Measurements from ENCODE around the gene ISM1.

Gene ISM1

DNA sequence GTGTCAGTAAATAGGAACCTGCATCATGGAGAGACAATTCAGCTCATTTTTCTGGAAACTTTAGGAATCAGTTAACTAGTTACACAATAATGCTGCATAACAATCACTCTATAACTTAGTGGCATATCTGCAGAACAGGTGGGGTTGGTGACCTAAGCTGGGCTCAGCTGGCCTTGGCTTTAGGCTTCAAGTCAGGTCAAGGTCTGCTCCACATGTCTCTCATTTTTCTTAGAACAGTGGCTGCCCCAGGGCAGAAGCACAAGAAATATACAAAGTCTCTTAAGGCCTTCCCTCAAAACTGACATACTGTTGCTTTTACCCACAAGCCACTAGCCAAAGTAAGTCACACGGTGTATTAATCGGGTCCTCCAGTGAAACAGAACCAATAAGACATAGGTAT is 14.1 kb upstream of the ISM1 start:
- in situ Hi-C loops (cut with MboI; ENCODE audit: low sequenced_read_pairs, unreplicated experiment), result no loop called here
- no peak for DNase-seq (ENCODE audit: low spot score)
- TF ChIP-seq, protein P1, sequence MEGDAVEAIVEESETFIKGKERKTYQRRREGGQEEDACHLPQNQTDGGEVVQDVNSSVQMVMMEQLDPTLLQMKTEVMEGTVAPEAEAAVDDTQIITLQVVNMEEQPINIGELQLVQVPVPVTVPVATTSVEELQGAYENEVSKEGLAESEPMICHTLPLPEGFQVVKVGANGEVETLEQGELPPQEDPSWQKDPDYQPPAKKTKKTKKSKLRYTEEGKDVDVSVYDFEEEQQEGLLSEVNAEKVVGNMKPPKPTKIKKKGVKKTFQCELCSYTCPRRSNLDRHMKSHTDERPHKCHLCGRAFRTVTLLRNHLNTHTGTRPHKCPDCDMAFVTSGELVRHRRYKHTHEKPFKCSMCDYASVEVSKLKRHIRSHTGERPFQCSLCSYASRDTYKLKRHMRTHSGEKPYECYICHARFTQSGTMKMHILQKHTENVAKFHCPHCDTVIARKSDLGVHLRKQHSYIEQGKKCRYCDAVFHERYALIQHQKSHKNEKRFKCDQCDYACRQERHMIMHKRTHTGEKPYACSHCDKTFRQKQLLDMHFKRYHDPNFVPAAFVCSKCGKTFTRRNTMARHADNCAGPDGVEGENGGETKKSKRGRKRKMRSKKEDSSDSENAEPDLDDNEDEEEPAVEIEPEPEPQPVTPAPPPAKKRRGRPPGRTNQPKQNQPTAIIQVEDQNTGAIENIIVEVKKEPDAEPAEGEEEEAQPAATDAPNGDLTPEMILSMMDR (IDR thresholded peaks at IDR 0.05; ENCODE audit: borderline replicate concordance, control extremely low read depth, extremely low read depth, insufficient read depth, missing control alignments), result no peak

DNA sequence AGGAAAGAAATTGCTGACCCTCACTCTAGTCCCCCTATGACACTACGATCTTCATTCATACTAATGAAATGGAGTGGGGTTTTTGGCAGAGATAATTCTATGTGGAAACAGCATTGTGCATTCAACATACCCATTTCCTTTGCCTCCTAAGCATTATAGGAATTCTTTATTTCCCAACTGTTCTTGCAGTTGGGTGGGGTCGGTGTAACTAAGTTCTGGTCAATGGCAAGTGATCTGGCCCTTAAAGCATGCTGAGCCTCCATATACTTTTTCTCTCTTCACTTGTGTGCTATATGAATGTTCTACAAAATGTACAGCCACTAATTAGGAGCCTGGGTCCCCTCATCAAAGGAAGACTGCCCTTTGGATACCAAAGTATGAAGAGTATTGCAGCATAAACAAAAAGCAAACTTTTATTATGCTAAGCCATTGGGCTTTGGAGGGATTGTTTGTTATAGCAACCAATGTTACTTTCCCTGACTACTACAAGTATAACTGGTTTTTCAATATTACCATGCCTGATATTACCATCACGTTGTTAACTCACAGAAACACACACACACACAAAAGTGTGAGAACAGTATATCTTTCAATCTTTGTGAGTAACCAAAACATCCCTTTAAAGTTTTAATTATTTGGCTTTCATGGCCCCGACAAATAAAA is 9.0 kb upstream of the ISM1 start:
- TF ChIP-seq, protein P1 (IDR thresholded peaks at IDR 0.05; ENCODE audit: borderline replicate concordance, control extremely low read depth, extremely low read depth, insufficient read depth, missing control alignments), result no peak
- in situ Hi-C loops (cut with MboI; ENCODE audit: low sequenced_read_pairs, unreplicated experiment), result no loop called here
- no peak for DNase-seq (ENCODE audit: low spot score)

DNA sequence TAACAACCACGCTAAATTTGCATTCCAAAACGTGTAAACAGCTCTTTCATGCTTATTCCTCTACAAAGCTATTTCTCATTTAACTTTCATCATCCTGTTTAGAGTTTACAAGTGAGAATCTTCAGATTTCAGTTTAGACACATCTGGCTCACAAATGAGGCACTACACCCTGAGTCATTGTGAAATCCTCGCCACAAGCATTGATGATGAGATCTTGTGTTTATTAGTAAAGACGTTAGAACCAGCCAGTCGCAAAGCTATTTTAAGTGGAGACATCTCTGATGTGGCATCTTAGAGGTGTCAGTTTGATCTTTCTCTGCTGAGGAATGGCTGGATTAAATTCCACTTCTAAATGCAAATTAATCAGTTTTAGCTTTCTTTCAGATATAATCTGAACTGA is 8.3 kb upstream of the ISM1 start:
- in situ Hi-C loops (cut with MboI; ENCODE audit: low sequenced_read_pairs, unreplicated experiment), result no loop called here
- TF ChIP-seq, protein P1 (IDR thresholded peaks at IDR 0.05; ENCODE audit: borderline replicate concordance, control extremely low read depth, extremely low read depth, insufficient read depth, missing control alignments), result no peak

DNA sequence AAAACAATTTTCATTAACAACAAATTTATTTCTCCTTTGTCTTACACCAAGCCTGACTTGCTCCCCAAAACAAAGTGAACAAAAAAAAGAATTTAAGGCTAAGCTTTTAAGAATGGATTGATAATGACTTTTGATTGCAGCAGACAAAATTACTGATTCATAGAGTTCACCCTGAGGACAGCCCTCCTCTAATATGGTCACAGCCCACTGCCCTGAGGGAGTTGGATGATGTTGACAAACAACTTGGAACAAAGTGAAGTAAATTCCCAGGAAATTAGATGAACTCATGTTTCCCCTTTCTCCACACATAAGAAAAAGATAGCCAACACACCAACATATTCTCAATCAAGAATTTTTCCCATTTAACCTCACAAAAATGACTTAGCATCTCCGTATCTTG is 7.7 kb upstream of the ISM1 start:
- DNase-seq (ENCODE audit: low spot score), result no peak
- TF ChIP-seq, protein P1 (IDR thresholded peaks at IDR 0.05; ENCODE audit: borderline replicate concordance, control extremely low read depth, extremely low read depth, insufficient read depth, missing control alignments), result no peak
- in situ Hi-C loops (cut with MboI; ENCODE audit: low sequenced_read_pairs, unreplicated experiment), result no loop called here

More for the DNA sequence above, 8.3 kb upstream of the ISM1 start:
- DNase-seq (ENCODE audit: low spot score), result no peak

DNA sequence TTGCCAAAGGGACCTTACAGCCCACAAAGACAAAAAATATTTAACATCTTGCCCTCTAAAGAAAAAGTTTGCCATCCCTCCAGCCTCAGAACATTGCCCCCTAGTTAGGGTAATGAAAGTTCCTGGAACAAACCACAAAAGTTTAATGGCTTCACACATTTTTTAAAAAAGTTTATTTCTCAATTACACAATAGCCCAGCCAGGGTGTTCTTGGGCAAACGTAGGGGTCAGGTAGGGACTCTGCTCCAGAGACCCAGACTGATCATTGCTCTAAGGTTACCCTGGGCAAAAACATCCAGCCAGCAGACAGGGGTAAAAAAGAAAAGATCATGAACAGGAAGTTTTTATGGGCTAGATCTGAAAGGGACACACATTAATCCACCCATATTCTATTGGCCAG is 4.5 kb upstream of the ISM1 start:
- TF ChIP-seq, protein P1 (IDR thresholded peaks at IDR 0.05; ENCODE audit: borderline replicate concordance, control extremely low read depth, extremely low read depth, insufficient read depth, missing control alignments), result no peak
- in situ Hi-C loops (cut with MboI; ENCODE audit: low sequenced_read_pairs, unreplicated experiment), result no loop called here
- no peak for DNase-seq (ENCODE audit: low spot score)

DNA sequence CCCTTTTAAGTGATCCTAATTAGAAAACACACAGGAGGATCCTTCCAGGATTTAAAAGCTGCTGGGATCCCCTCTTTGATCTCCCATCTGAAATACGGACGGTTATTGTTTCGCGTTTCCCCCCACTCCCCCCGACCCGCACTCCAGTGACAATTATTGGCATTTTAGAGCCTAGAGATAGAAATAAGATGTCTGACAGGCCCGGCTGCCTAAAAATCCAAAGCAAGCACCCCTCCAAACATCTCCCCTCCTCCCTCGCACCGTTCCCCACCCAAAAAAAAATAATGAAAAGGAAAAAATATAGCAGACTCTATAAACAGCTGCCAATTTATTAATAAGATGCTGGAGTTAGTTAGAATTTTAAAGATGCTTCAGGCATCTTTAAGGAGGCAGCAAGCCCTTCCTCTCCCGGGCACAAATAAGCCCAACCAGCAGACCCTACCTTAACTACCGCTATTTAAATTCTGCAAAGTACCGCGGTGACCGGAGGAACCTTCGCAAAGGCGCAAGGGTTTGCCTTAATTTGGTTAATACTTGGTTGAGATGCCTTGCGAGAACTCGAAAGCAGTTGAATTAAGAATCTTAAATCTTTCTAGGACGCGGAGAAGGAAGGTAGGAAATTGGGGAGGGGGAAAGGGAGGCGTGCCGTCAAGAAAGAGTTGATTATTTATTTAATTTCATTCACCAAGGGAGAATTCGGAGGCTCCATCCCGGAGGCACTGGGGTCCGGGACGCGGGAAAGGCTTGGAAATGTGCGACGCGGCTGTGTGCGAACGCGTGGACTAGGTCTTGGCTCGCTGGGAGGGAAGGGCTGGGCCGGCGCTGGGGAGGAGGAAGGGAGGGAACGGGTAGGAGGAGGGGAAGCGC is 1.5 kb upstream of the ISM1 start:
- in situ Hi-C loops (cut with MboI; ENCODE audit: low sequenced_read_pairs, unreplicated experiment), result no loop called here
- TF ChIP-seq, protein P1 (IDR thresholded peaks at IDR 0.05; ENCODE audit: borderline replicate concordance, control extremely low read depth, extremely low read depth, insufficient read depth, missing control alignments), result no peak
- no peak for DNase-seq (ENCODE audit: low spot score)

Data from GM13976 (cell line).